Embryonic facial prominence (tissue), 1 donor: Measurements from ENCODE around the gene B3GALT5.

ENCODE experiments used
- DNase-seq: peaks from one replicate; pipeline ENCODE4 v3.0.0-alpha.2; 2016; ENCODE audit errors: extremely low spot score

Gene B3GALT5

GRCh38 chr21:39604951-39605350 is 7.8 kb upstream of the B3GALT5 start:
- DNase-seq = no peak

GRCh38 chr21:39610703-39611102 is 2.0 kb upstream of the B3GALT5 start:
- no peak for DNase-seq

GRCh38 chr21:39611551-39612190 is 1.1 kb upstream of the B3GALT5 start:
- DNase-seq = peak; percentile 47

- no peak for DNase-seq
Measured at GRCh38 chr21:39613041-39613934, 548 bp downstream of the B3GALT5 start.

- no peak for DNase-seq
Measured at GRCh38 chr21:39616211-39616772, 3.6 kb downstream of the B3GALT5 start.

GRCh38 chr21:39620856-39621255 is 8.1 kb downstream of the B3GALT5 start:
- DNase-seq = no peak

- DNase-seq = no peak
Measured at GRCh38 chr21:39625211-39625895, 12.6 kb downstream of the B3GALT5 start.

GRCh38 chr21:39628385-39628784 is 15.6 kb downstream of the B3GALT5 start:
- no peak for DNase-seq

- DNase-seq = no peak
Measured at GRCh38 chr21:39630191-39630591, 17.5 kb downstream of the B3GALT5 start.

- DNase-seq = no peak
Measured at GRCh38 chr21:39630827-39631226, 18.1 kb downstream of the B3GALT5 start.

GRCh38 chr21:39631842-39632562 is 19.3 kb downstream of the B3GALT5 start:
- DNase-seq = no peak

GRCh38 chr21:39632796-39633442 is 20.2 kb downstream of the B3GALT5 start:
- no peak for DNase-seq

- DNase-seq = no peak
Measured at GRCh38 chr21:39633770-39634181, 21.0 kb downstream of the B3GALT5 start.

GRCh38 chr21:39634507-39634906 is 21.8 kb downstream of the B3GALT5 start:
- no peak for DNase-seq

GRCh38 chr21:39637197-39637970 is 24.6 kb downstream of the B3GALT5 start:
- no peak for DNase-seq

GRCh38 chr21:39637971-39638240 is 25.2 kb downstream of the B3GALT5 start:
- DNase-seq = no peak

GRCh38 chr21:39638281-39638680 is 25.5 kb downstream of the B3GALT5 start:
- DNase-seq = no peak

GRCh38 chr21:39640754-39641153 is 28.0 kb downstream of the B3GALT5 start:
- DNase-seq = no peak

GRCh38 chr21:39641827-39642450 is 29.2 kb downstream of the B3GALT5 start:
- DNase-seq = no peak

- no peak for DNase-seq
Measured at GRCh38 chr21:39644062-39644560, 31.4 kb downstream of the B3GALT5 start.
